HUES6 (cell line): ENCODE measurements around the gene EYA4.

Experiments
- H3K27ac ChIP-seq: 2 replicates; pipeline ENCODE4 v1.7.0; 2013; ENCODE audit warnings: low read depth, mild to moderate bottlenecking, low read length, inconsistent platforms
- H3K27me3 ChIP-seq: 2 replicates; pipeline ENCODE4 v1.6.1; 2013; ENCODE audit warnings: low read length; ENCODE audit not compliant: control insufficient read depth, insufficient read depth
- H3K36me3 ChIP-seq: 2 replicates; pipeline ENCODE4 v1.6.1; 2013; ENCODE audit warnings: low read length; ENCODE audit not compliant: control insufficient read depth, insufficient read depth
- H3K4me1 ChIP-seq: 2 replicates; pipeline ENCODE4 v1.6.1; 2013; ENCODE audit warnings: low read length; ENCODE audit not compliant: control insufficient read depth, insufficient read depth
- H3K4me3 ChIP-seq: 2 replicates; pipeline ENCODE4 v1.5.1; 2013; ENCODE audit warnings: low read depth, low read length
- H3K9ac ChIP-seq: one replicate; pipeline ENCODE4 v1.6.1; 2013; ENCODE audit warnings: mild to moderate bottlenecking, low read length
- H3K9me3 ChIP-seq: 2 replicates; pipeline ENCODE4 v1.6.1; 2013; ENCODE audit warnings: low read depth, low read length; ENCODE audit not compliant: control insufficient read depth, insufficient read depth

The EYA4 gene

DNA sequence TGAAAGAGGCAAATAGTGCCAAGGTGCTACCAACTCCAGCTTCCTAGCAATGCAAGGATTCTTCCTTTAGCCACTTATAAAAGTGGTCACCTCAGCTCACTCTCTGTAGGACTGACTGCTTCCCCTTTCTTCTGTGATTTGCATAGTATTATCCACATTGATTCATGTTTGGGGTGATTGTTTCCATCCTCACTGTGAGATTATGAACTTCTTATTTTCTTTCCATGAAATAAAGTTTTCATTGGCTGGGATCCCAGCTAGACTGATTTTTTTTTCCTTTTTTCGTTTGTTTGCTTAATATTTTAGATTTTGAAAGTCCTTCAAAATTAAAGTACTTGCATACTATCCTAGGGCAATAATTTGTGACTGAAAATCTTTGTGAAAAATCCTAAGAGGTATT lies 50.5 kb downstream of the EYA4 start:
- Histone ChIP-seq H3K9me3 (no peaks in the 10 kb centered on the region), H3K4me3 (no peak overlapping the region), H3K27ac (no peak overlapping the region), H3K4me1 (no peaks in the 10 kb centered on the region), H3K27me3 (no peaks in the 10 kb centered on the region), H3K9ac (no peak overlapping the region), H3K36me3 (no peaks in the 10 kb centered on the region)

GRCh38 chr6:133297657-133298056 lies 56.5 kb downstream of the EYA4 start:
- no peak overlapping the region for H3K9ac ChIP-seq
- no peak overlapping the region for H3K27ac ChIP-seq
- H3K4me1 ChIP-seq, result no peaks in the 10 kb centered on the region
- H3K27me3 ChIP-seq, result no peaks in the 10 kb centered on the region
- H3K4me3 ChIP-seq, result no peak overlapping the region
- no peaks in the 10 kb centered on the region for H3K36me3 ChIP-seq
- no peaks in the 10 kb centered on the region for H3K9me3 ChIP-seq

DNA sequence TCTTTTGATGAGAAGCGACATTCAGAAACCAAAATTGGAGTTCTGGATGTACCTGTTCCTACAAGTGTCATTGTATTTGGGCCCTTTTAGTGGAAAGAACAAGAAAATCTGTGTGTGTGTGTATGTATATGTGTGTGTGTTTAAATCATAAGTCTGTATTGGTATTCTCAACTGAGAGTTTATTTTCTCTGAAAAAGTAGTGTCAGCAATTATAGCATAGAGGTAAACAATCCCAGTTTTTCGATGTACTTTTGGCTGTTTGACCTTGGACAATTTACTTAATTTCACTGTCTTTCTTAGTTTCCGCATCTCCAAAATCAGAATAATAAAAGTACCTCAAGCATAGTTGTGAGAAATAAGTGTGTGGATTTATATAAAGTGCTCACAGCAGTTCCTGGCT lies 57.2 kb downstream of the EYA4 start:
- Histone ChIP-seq H3K4me3 (no peak overlapping the region), H3K27me3 (no peaks in the 10 kb centered on the region), H3K9ac (no peak overlapping the region), H3K4me1 (no peaks in the 10 kb centered on the region), H3K27ac (no peak overlapping the region), H3K36me3 (no peaks in the 10 kb centered on the region), H3K9me3 (no peaks in the 10 kb centered on the region)

- H3K4me1 ChIP-seq, result no peaks in the 10 kb centered on the region
- H3K27me3 ChIP-seq, result no peaks in the 10 kb centered on the region
- H3K27ac ChIP-seq, result no peak overlapping the region
- no peak overlapping the region for H3K9ac ChIP-seq
- H3K36me3 ChIP-seq, result no peaks in the 10 kb centered on the region
- H3K9me3 ChIP-seq, result no peaks in the 10 kb centered on the region
- H3K4me3 ChIP-seq, result no peak overlapping the region
Observed at GRCh38 chr6:133298801-133299200, 57.6 kb downstream of the EYA4 start.

GRCh38 chr6:133300896-133301295 lies 59.7 kb downstream of the EYA4 start:
- H3K27me3 ChIP-seq, result no peaks in the 10 kb centered on the region
- no peak overlapping the region for H3K27ac ChIP-seq
- H3K9ac ChIP-seq, result no peak overlapping the region
- H3K4me3 ChIP-seq, result no peak overlapping the region
- no peaks in the 10 kb centered on the region for H3K4me1 ChIP-seq
- no peaks in the 10 kb centered on the region for H3K36me3 ChIP-seq
- no peaks in the 10 kb centered on the region for H3K9me3 ChIP-seq

DNA sequence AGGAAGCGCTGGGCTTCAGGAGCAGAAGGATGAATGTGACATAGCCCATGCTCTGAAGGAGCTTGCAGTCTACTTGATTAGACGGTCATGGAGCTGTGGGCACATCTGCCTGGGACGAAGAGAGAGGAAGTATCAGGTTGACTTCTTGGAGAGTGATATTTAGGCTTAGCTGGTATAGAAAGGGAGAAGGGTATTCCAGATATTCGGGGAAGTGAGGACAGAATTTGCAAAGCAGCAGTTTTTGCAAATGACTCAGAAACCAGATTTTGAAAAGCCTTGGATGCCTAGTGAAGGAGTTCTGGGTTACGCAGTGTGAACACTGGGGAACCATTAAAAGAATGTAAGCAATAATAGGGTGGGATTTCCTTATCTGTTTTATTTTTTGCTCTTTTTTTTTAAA lies 60.7 kb downstream of the EYA4 start:
- Histone ChIP-seq H3K4me1 (no peaks in the 10 kb centered on the region), H3K36me3 (no peaks in the 10 kb centered on the region), H3K4me3 (no peak overlapping the region), H3K9ac (no peak overlapping the region), H3K27ac (no peak overlapping the region), H3K9me3 (no peaks in the 10 kb centered on the region), H3K27me3 (no peaks in the 10 kb centered on the region)

DNA sequence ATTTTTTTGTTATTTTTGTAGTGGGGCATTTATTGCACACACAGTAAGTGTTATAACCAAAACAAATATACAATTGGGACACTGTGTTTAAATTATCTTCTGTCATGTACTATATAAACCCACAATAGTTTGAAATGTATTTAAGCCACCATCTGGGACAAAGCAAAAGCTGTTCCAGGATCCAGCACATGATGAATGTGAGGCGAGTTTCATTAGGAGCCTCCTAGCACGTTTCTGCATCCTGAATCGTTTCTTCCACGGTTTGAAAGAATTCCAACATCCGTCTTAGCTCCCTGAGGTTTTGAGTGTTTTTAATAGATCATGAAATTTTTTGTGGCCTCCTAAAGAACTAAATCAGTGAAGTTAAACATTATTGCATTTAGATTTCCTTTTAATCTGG lies 65.8 kb downstream of the EYA4 start:
- H3K4me3 ChIP-seq, result no peak overlapping the region
- no peaks in the 10 kb centered on the region for H3K27me3 ChIP-seq
- no peak overlapping the region for H3K9ac ChIP-seq
- H3K4me1 ChIP-seq, result peaks cover 6% of the 10 kb centered on the region
- no peaks in the 10 kb centered on the region for H3K36me3 ChIP-seq
- peaks cover 2% of the 10 kb centered on the region; the same call in 1 of the 2 replicates for H3K9me3 ChIP-seq
- no peak overlapping the region for H3K27ac ChIP-seq

DNA sequence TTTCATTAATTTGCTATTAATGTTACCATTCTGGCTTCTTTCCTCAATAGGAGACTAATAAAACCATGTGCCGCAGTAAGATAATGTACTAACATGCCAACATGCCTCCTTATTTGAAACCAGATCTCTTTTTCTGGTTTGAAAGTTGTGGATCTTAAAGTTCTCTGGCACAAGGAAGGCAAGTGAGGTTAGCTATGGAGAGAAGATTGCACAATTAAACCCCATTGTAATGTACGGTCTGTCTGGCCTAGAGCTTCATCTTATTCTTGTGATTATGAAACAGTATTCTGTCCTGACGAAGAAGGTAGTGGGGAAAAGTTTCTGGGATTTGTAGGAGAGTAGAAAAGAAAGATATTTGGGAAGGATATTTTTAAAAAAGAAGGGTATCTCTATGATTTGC lies 68.4 kb downstream of the EYA4 start:
- Histone ChIP-seq H3K9ac (no peak overlapping the region), H3K9me3 (peaks cover 2% of the 10 kb centered on the region; the same call in 1 of the 2 replicates), H3K4me3 (no peak overlapping the region), H3K27ac (no peak overlapping the region), H3K4me1 (peaks cover 13% of the 10 kb centered on the region), H3K27me3 (no peaks in the 10 kb centered on the region), H3K36me3 (no peaks in the 10 kb centered on the region)

GRCh38 chr6:133312006-133312405 lies 70.8 kb downstream of the EYA4 start:
- no peaks in the 10 kb centered on the region for H3K36me3 ChIP-seq
- H3K4me3 ChIP-seq, result 0 out of 2 replicates have a peak overlapping the region, but pooled peaks have one; percentile 6
- peaks cover 13% of the 10 kb centered on the region for H3K4me1 ChIP-seq
- no peaks in the 10 kb centered on the region for H3K27me3 ChIP-seq
- H3K9ac ChIP-seq, result no peak overlapping the region
- peaks cover 2% of the 10 kb centered on the region; the same call in 1 of the 2 replicates for H3K9me3 ChIP-seq
- no peak overlapping the region for H3K27ac ChIP-seq

DNA sequence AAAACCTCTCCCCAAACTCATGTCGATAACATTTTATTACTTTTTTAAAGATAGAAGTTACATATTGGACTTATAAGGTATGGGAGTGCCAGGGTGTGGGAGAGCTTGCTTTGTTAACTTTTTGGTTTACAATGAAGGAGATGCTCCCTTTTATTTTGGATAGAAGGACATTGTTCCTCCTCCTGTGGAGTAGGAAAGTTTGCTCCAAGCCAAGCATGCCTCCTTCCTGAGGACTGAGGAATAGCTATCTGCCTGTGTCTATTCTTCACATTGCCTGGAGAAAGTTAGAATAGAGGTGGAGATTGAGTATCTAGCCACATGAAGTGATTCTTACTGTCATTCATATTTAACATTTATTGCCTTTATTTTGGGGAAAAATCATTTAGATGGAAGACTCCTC lies 71.9 kb downstream of the EYA4 start:
- H3K27me3 ChIP-seq, result no peaks in the 10 kb centered on the region
- 0 out of 2 replicates have a peak, but pooled peaks cover 2% of the 10 kb centered on the region for H3K9me3 ChIP-seq
- no peak overlapping the region for H3K27ac ChIP-seq
- H3K4me3 ChIP-seq, result no peak overlapping the region
- peaks cover 13% of the 10 kb centered on the region for H3K4me1 ChIP-seq
- H3K9ac ChIP-seq, result no peak overlapping the region
- H3K36me3 ChIP-seq, result no peaks in the 10 kb centered on the region

- Histone ChIP-seq H3K4me1 (peaks cover 13% of the 10 kb centered on the region), H3K4me3 (no peak overlapping the region), H3K36me3 (no peaks in the 10 kb centered on the region), H3K27ac (no peak overlapping the region), H3K9me3 (no peaks in the 10 kb centered on the region), H3K27me3 (no peaks in the 10 kb centered on the region), H3K9ac (no peak overlapping the region)
Observed at GRCh38 chr6:133314947-133315346, 73.8 kb downstream of the EYA4 start.

GRCh38 chr6:133315811-133316210 lies 74.7 kb downstream of the EYA4 start:
- H3K4me1 ChIP-seq, result peaks cover 13% of the 10 kb centered on the region
- H3K4me3 ChIP-seq, result no peak overlapping the region
- no peaks in the 10 kb centered on the region for H3K9me3 ChIP-seq
- no peaks in the 10 kb centered on the region for H3K27me3 ChIP-seq
- no peak overlapping the region for H3K27ac ChIP-seq
- H3K9ac ChIP-seq, result no peak overlapping the region
- no peaks in the 10 kb centered on the region for H3K36me3 ChIP-seq
